ENCODE measurements around the gene CARD11.

CARD11 gene

GRCh38 chr7:2880051-2880450 is 163.6 kb downstream of the CARD11 start:
- no peaks in the 10 kb centered on the region for H3K9me3 ChIP-seq
- no peaks in the 10 kb centered on the region for H3K4me1 ChIP-seq
- no peak for DNase-seq
- H3K27me3 ChIP-seq: peaks cover 0 to 37% of the 10 kb centered on the region in 2 donors
- no peak overlapping the region for H3K27ac ChIP-seq
- no peak for TF ChIP-seq CTCF (IDR thresholded peaks at IDR 0.05)
- no peaks in the 10 kb centered on the region for H3K36me3 ChIP-seq
- H3K4me3 ChIP-seq: no peak overlapping the region
- intact Hi-C loops (cut with DNase I; ENCODE audit: low total_unique reads): loop anchor here (10.0 kb wide), 1 partner anchor 405 kb away; no protein-coding TSS in a partner anchor

- no peaks in the 10 kb centered on the region for H3K36me3 ChIP-seq
- no peaks in the 10 kb centered on the region for H3K4me1 ChIP-seq
- TF ChIP-seq CTCF (IDR thresholded peaks at IDR 0.05): no peak
- no peak overlapping the region for H3K27ac ChIP-seq
- H3K9me3 ChIP-seq: no peaks in the 10 kb centered on the region
- H3K4me3 ChIP-seq: no peak overlapping the region
- peaks cover 0 to 37% of the 10 kb centered on the region in 2 donors for H3K27me3 ChIP-seq
- intact Hi-C loops (cut with DNase I; ENCODE audit: low total_unique reads): no loop called here
- DNase-seq: no peak
These were observed 164.3 kb downstream of the CARD11 start for GRCh38 chr7:2879354-2879753.

- no peak for TF ChIP-seq CTCF (IDR thresholded peaks at IDR 0.05)
- Histone ChIP-seq H3K36me3 (no peaks in the 10 kb centered on the region), H3K4me1 (no peaks in the 10 kb centered on the region), H3K4me3 (no peak overlapping the region), H3K27ac (no peak overlapping the region), H3K9me3 (no peaks in the 10 kb centered on the region), H3K27me3 (peaks cover 0 to 30% of the 10 kb centered on the region in 2 donors)
- DNase-seq: no peak
- intact Hi-C loops (cut with DNase I; ENCODE audit: low total_unique reads): no loop called here
These were observed 165.4 kb downstream of the CARD11 start for GRCh38 chr7:2878306-2878705.

GRCh38 chr7:2876031-2876731 is 167.5 kb downstream of the CARD11 start:
- intact Hi-C loops (cut with DNase I; ENCODE audit: low total_unique reads): no loop called here
- Histone ChIP-seq H3K27me3 (peaks cover 0 to 22% of the 10 kb centered on the region in 2 donors), H3K9me3 (no peaks in the 10 kb centered on the region), H3K27ac (no peak overlapping the region), H3K4me1 (no peaks in the 10 kb centered on the region), H3K36me3 (no peaks in the 10 kb centered on the region), H3K4me3 (no peak overlapping the region)
- no peak for TF ChIP-seq CTCF (IDR thresholded peaks at IDR 0.05)
- DNase-seq: no peak

GRCh38 chr7:2873686-2874551 is 169.7 kb downstream of the CARD11 start:
- Histone ChIP-seq H3K27ac (no peak overlapping the region), H3K9me3 (no peaks in the 10 kb centered on the region), H3K27me3 (peaks cover 0 to 19% of the 10 kb centered on the region in 2 donors), H3K4me1 (no peaks in the 10 kb centered on the region), H3K4me3 (no peak overlapping the region), H3K36me3 (no peaks in the 10 kb centered on the region)
- no peak for DNase-seq
- no peak for TF ChIP-seq CTCF (IDR thresholded peaks at IDR 0.05)
- intact Hi-C loops (cut with DNase I; ENCODE audit: low total_unique reads): no loop called here
